SU-DHL-6 (cell line): ENCODE measurements around the gene RAB3GAP2.

Source experiments
- H2AFZ ChIP-seq: fragments of 200-600 bp; sonication (generic); 2 replicates; pipeline ENCODE4 v1.6.1; 2014; ENCODE audit warnings: low read depth, mild to moderate bottlenecking, moderate library complexity, mixed read lengths, antibody characterized with exemption, low read length; ENCODE audit not compliant: severe bottlenecking
- H3F3A ChIP-seq: fragments of 200-600 bp; shearing (Covaris generic); 2 replicates; pipeline ENCODE4 v1.6.0; 2016; ENCODE audit warnings: antibody characterized with exemption, mild to moderate bottlenecking; ENCODE audit not compliant: insufficient read depth
- H3K27ac ChIP-seq: fragments of 200-600 bp; sonication (generic); 2 replicates; pipeline ENCODE4 v1.5.1; 2016; ENCODE audit warnings: low read depth, mild to moderate bottlenecking, low read length, moderate library complexity, mixed read lengths
- H3K27me3 ChIP-seq: fragments of 200-600 bp; sonication (generic), shearing (Covaris generic); 2 replicates; pipeline ENCODE4 v1.6.0; 2014; ENCODE audit warnings: mild to moderate bottlenecking, low read length
- H3K36me3 ChIP-seq: fragments of 200-600 bp; sonication (generic); 2 replicates; pipeline ENCODE4 v1.6.1; 2014; ENCODE audit warnings: mild to moderate bottlenecking, low read length, mixed read lengths
- H3K4me2 ChIP-seq: fragments of 300-600, 200-600 bp; shearing (Covaris generic), sonication (generic); 2 replicates; pipeline ENCODE4 v1.6.0; 2014; ENCODE audit warnings: low read length, low read depth, mild to moderate bottlenecking; ENCODE audit not compliant: poor library complexity, severe bottlenecking
- H3K4me3 ChIP-seq: fragments of 200-600 bp; sonication (generic); 2 replicates; pipeline ENCODE4 v1.5.1; 2014; ENCODE audit warnings: antibody characterized with exemption, low read length, mild to moderate bottlenecking, mixed read lengths; ENCODE audit not compliant: insufficient read depth, poor library complexity, severe bottlenecking
- H3K79me2 ChIP-seq: fragments of 200-600 bp; sonication (generic); 2 replicates; pipeline ENCODE4 v1.6.1; 2014; ENCODE audit warnings: mild to moderate bottlenecking, low read length, moderate library complexity; ENCODE audit not compliant: insufficient read depth
- H3K9ac ChIP-seq: fragments of 200-600 bp; sonication (generic); 2 replicates; pipeline ENCODE4 v1.7.0; 2014; ENCODE audit warnings: mild to moderate bottlenecking, low read length
- H3K9me2 ChIP-seq: fragments of 200-600 bp; sonication (generic); replicated peaks from 2 replicates; pipeline ENCODE4 v1.6.1; 2014; ENCODE audit warnings: low read length; ENCODE audit not compliant: insufficient read depth
- H3K9me3 ChIP-seq: fragments of 200-600 bp; sonication (generic); 2 replicates; pipeline ENCODE4 v1.6.1; 2014; ENCODE audit warnings: low read length, mixed read lengths; ENCODE audit not compliant: insufficient read depth
- H4K20me1 ChIP-seq: fragments of 200-600 bp; sonication (generic); 2 replicates; pipeline ENCODE4 v1.6.1; 2014; ENCODE audit warnings: low read depth, mild to moderate bottlenecking, antibody characterized with exemption, low read length, moderate library complexity, mixed read lengths
- EZH2phosphoT487 ChIP-seq: fragments of 200-600 bp; sonication (generic), shearing (Covaris generic); conservative IDR thresholded peaks from 2 replicates; pipeline ENCODE4 v1.6.1; 2018; ENCODE audit warnings: mild to moderate bottlenecking, antibody characterized with exemption, low read length, moderate library complexity, mixed read lengths
- TF ChIP-seq, protein P1 (sequence below): fragments of 200-600 bp; sonication (generic); IDR thresholded peaks from one replicate; pipeline ENCODE4 v1.5.1; 2017; ENCODE audit warnings: antibody characterized with exemption, mild to moderate bottlenecking, low read length, moderate library complexity; ENCODE audit not compliant: insufficient read depth, poor library complexity, severe bottlenecking

Gene RAB3GAP2

DNA sequence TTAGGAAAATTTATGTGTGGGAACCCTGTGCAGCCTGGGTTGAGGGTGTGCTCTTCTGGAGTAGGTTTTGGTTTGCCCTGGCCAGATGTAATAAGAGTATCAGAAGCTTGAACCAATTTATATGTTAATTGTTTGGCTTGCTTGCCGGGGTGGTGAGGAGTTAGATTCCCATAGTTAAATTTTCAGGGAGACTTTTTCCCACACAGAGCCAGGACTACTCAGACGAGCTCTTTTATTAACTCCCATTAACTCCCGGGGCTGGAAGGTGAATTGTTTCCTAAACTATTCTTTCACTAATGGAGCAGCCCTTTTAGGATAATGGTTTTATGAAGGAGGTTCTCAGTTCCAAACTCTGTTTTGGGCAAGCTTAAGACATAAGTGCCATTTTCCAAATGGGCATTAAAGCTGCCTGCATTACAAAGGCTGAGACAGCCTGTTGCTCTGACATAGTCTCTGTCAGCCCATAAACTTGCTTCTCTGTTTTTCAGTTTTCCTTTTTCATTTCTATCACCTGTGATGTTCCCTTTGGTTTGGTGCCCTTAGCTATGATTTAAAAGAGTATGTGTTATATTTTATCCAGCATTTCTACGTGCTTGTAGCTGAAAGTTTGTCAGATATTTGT, 18.0 kb upstream of the RAB3GAP2 start:
- H3F3A ChIP-seq, result no peaks in the 10 kb centered on the region
- no peak overlapping the region for H3K27ac ChIP-seq
- no peaks in the 10 kb centered on the region for H3K9me2 ChIP-seq
- H3K4me3 ChIP-seq, result no peak overlapping the region
- TF ChIP-seq, protein P1, sequence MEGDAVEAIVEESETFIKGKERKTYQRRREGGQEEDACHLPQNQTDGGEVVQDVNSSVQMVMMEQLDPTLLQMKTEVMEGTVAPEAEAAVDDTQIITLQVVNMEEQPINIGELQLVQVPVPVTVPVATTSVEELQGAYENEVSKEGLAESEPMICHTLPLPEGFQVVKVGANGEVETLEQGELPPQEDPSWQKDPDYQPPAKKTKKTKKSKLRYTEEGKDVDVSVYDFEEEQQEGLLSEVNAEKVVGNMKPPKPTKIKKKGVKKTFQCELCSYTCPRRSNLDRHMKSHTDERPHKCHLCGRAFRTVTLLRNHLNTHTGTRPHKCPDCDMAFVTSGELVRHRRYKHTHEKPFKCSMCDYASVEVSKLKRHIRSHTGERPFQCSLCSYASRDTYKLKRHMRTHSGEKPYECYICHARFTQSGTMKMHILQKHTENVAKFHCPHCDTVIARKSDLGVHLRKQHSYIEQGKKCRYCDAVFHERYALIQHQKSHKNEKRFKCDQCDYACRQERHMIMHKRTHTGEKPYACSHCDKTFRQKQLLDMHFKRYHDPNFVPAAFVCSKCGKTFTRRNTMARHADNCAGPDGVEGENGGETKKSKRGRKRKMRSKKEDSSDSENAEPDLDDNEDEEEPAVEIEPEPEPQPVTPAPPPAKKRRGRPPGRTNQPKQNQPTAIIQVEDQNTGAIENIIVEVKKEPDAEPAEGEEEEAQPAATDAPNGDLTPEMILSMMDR, result no peak
- TF ChIP-seq EZH2phosphoT487, result no peak
- H3K9ac ChIP-seq, result no peak overlapping the region
- no peak overlapping the region for H2AFZ ChIP-seq
- H3K79me2 ChIP-seq, result no peaks in the 10 kb centered on the region
- no peak overlapping the region for H3K4me2 ChIP-seq
- H4K20me1 ChIP-seq, result no peaks in the 10 kb centered on the region
- no peaks in the 10 kb centered on the region for H3K36me3 ChIP-seq
- H3K27me3 ChIP-seq, result no peaks in the 10 kb centered on the region
- H3K9me3 ChIP-seq, result no peaks in the 10 kb centered on the region

GRCh38 chr1:220287129-220287528, 14.9 kb upstream of the RAB3GAP2 start:
- Histone ChIP-seq H3K9me3 (no peaks in the 10 kb centered on the region), H3K27ac (no peak overlapping the region), H3K4me2 (no peak overlapping the region), H3K27me3 (no peaks in the 10 kb centered on the region), H4K20me1 (no peaks in the 10 kb centered on the region), H2AFZ (no peak overlapping the region), H3K4me3 (no peak overlapping the region), H3K79me2 (no peaks in the 10 kb centered on the region), H3K9ac (no peak overlapping the region), H3K9me2 (no peaks in the 10 kb centered on the region), H3F3A (no peaks in the 10 kb centered on the region), H3K36me3 (no peaks in the 10 kb centered on the region)
- TF ChIP-seq, protein P1, result no peak
- no peak for TF ChIP-seq EZH2phosphoT487

DNA sequence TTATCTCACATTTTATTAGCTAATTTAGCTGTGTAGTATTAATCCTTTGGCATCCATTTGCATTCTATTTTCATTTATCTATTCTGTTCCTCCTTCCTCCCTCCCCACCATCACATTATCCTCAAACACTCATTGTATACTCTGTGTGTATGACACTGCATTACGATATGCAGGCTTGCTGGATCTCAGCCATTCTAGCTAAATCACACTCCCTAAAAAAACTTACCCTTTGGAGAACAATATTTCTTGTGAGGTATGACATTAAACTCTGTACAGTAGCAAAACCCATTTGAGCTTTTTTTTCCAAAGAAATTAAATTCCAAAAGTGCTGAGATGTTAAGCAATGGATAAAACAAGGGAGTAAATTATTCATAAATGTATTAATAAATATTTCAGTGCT, 11.4 kb upstream of the RAB3GAP2 start:
- Histone ChIP-seq H3K27ac (no peak overlapping the region), H3K36me3 (no peaks in the 10 kb centered on the region), H3K9me2 (no peaks in the 10 kb centered on the region), H3F3A (no peaks in the 10 kb centered on the region), H2AFZ (no peak overlapping the region), H3K27me3 (no peaks in the 10 kb centered on the region), H3K4me3 (no peak overlapping the region), H3K4me2 (no peak overlapping the region), H4K20me1 (no peaks in the 10 kb centered on the region), H3K79me2 (no peaks in the 10 kb centered on the region), H3K9me3 (no peaks in the 10 kb centered on the region), H3K9ac (no peak overlapping the region)
- TF ChIP-seq, protein P1, result no peak
- TF ChIP-seq EZH2phosphoT487, result no peak
